ENCODE data around the gene PARP12. TPM values are rescaled to one million over a fixed set of nuclear protein-coding genes. Genes with fewer than 3 reads are reported as not detected.

PARP12 gene
- total and polyA plus RNA-seq, 2 of the 13 experiments (the other 11 are each of a cell fraction or from before 2014, with no cell fraction given), result 15.5 to 35.2 TPM

- TF ChIP-seq TP53 (CRISPR knock-in tag; conservative IDR thresholded peaks at IDR 0.05), result no peak
- no peak for TF ChIP-seq PAWR (CRISPR knock-in tag; IDR thresholded peaks at IDR 0.05; ENCODE audit: borderline replicate concordance)
- no peak for TF ChIP-seq DMTF1 (CRISPR knock-in tag; IDR thresholded peaks at IDR 0.05)
- peak; percentile 70 for TF ChIP-seq YY1 (IDR thresholded peaks at IDR 0.05; ENCODE audit: insufficient read depth, insufficient replicate concordance, low read depth, low read length)
- 0 out of 2 replicates have a peak, but pooled peaks have one; percentile 62 for TF ChIP-seq ZNF839 (CRISPR knock-in tag; IDR thresholded peaks at IDR 0.05; ENCODE audit: borderline replicate concordance)
- peak; percentile 74 for TF ChIP-seq ZIK1 (CRISPR knock-in tag; IDR thresholded peaks at IDR 0.05; ENCODE audit: borderline replicate concordance, low read depth)
- TF ChIP-seq ZNF543 (CRISPR knock-in tag; IDR thresholded peaks at IDR 0.05), result no peak
- no peak for TF ChIP-seq U2AF1 (optimal IDR thresholded peaks at IDR 0.05; ENCODE audit: low read depth, low read length)
- no peak for TF ChIP-seq ZBTB40 (IDR thresholded peaks at IDR 0.05)
- peak; percentile 65; the same call in 1 of the 2 replicates for TF ChIP-seq ZBTB40 (CRISPR knock-in tag; IDR thresholded peaks at IDR 0.05)
- no peak; the same call in 1 of the 2 replicates for TF ChIP-seq CENPBD1 (CRISPR knock-in tag; IDR thresholded peaks at IDR 0.05; ENCODE audit: borderline replicate concordance, low read depth)
- peak; percentile 61; the same call in 1 of the 2 replicates for TF ChIP-seq ZGPAT (CRISPR knock-in tag; IDR thresholded peaks at IDR 0.05)
These were observed at the start of gene PARP12 (continued) for GRCh38 chr7:140062528-140063299.
